ENCODE results near the gene TNPO2.

- peak in 1 of 2 donors; percentile 40 for TF ChIP-seq POLR2A (IDR thresholded peaks at IDR 0.05)
- peak; percentile 75 to 97 (median 93) for TF ChIP-seq CTCF (IDR thresholded peaks at IDR 0.05)
Measured at GRCh38 chr19:12766051-12766521, 42.4 kb upstream of the TNPO2 start.

Data from tibial nerve (tissue), 3 donors.